Activated naive CD8-positive, alpha-beta T cell (primary cell): Measurements from ENCODE around the gene SH3PXD2B.
"Not testable (repeated sequence)": the region's sequence is repeated elsewhere in the genome, so short reads cannot be mapped to it uniquely, and the experiment has no call there.

Experiments used
- H3K27ac Mint-ChIP-seq: one replicate; pipeline ENCODE4 v1.8.0; 2021; ENCODE audit warnings: mixed read lengths
- H3K27me3 Mint-ChIP-seq: one replicate; pipeline ENCODE4 v1.8.0; 2021; ENCODE audit warnings: mixed read lengths
- H3K36me3 Mint-ChIP-seq: one replicate; pipeline ENCODE4 v1.8.0; 2021; ENCODE audit warnings: mixed read lengths
- H3K4me1 Mint-ChIP-seq: one replicate; pipeline ENCODE4 v1.8.0; 2021; ENCODE audit warnings: low read depth, mixed read lengths
- H3K4me3 Mint-ChIP-seq: one replicate; pipeline ENCODE4 v1.8.0; 2021; ENCODE audit warnings: mild to moderate bottlenecking, mixed read lengths
- H3K9me3 Mint-ChIP-seq: one replicate; pipeline ENCODE4 v1.8.0; 2021; ENCODE audit warnings: low read depth, mixed read lengths

The SH3PXD2B gene

DNA sequence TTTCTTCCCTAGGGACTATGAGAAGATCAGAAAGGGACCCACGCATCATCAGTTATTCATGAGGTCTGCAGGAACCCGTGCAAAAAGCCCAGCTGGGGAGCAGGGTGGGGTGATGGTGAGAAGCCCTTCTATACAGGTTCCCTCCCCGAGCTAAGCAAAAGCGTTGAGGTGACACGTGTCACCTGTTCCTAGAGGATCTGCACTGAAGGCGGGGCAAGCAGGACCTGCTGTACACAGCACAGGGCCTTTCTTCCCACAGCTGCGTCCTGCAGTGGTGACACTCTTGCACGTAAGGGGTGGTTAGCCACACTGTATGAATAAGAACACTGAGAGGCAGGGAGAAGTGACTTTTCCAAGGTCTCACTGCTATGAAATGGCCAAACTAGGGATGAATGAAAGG lies 37.2 kb upstream of the SH3PXD2B start:
- Mint-ChIP-seq H3K9me3 (peaks cover 4% of the 10 kb centered on the region), H3K36me3 (no peaks in the 10 kb centered on the region), H3K4me3 (no peak overlapping the region), H3K27me3 (peaks cover 1% of the 10 kb centered on the region), H3K4me1 (no peaks in the 10 kb centered on the region), H3K27ac (no peak overlapping the region)

DNA sequence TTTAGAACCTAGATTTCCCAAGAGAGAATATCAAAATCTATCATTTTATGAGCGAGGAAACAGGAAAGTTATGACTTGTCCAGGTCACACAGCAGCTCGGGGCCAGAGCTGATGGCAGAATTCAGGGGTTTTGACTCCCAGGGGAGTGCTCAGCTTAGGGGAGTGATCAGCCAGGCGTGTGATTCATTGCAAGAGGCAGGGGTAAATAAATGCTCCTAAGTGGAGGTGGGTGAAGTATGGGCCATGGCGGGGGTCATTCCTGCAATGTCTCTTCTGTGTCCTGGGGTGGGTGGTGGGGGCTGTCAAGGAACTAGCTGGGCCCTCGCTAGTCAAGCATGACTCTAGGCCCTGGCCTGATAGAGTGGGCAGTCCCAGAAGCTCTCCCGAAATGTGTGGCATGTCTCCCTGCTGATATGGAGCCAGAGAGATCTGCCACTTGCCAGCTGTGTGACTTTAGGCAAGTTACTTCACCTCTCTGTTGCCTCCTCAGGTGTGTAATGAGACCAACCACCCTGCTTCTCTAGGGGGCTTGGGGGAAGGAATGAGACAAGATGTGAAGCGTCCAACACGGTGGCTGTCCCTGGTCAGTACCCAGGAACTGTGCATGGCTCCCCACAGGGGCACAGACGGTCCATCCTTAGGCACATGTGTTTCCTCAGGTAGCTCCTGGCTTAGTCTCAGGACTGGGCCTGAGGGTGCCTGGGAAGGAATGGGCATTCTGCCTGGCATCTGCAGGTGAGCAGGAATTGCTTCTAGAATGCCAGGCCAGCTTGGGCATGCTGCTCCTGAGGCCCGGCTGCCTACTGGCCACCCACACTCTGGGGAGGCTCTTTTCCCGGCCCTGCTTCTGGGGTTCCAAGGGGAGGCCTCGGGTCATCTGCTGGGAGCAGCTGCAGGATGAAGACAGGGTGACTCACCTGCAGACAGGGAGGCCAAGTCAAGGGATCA lies 36.5 kb upstream of the SH3PXD2B start:
- no peak overlapping the region for H3K4me3 Mint-ChIP-seq
- H3K27me3 Mint-ChIP-seq: peaks cover 1% of the 10 kb centered on the region
- H3K9me3 Mint-ChIP-seq: no peaks in the 10 kb centered on the region
- no peaks in the 10 kb centered on the region for H3K4me1 Mint-ChIP-seq
- no peaks in the 10 kb centered on the region for H3K36me3 Mint-ChIP-seq
- H3K27ac Mint-ChIP-seq: no peak overlapping the region

- H3K4me1 Mint-ChIP-seq: no peaks in the 10 kb centered on the region
- no peak overlapping the region for H3K27ac Mint-ChIP-seq
- no peaks in the 10 kb centered on the region for H3K9me3 Mint-ChIP-seq
- H3K36me3 Mint-ChIP-seq: no peaks in the 10 kb centered on the region
- no peaks in the 10 kb centered on the region for H3K27me3 Mint-ChIP-seq
- no peak overlapping the region for H3K4me3 Mint-ChIP-seq
These were observed 33.9 kb upstream of the SH3PXD2B start for GRCh38 chr5:172488221-172488620.

DNA sequence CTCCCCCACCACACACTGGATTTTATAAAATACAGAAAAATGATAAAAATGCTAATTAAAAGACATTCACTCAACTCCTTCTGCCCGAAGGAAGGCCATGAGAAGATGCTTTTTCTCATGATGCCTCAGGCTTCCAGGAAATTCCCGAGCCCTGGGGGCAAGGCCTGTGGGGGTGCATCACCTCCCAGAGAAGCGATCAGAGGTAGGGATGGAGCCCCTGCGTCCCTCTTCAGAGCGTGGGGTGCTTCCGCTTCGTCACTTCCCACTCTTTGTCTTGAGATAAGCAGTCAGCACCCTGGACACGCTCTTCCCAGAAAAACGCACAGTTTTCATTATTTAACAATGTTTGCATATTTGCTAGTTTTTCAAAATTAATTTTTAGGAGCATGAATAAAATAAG lies 33.3 kb upstream of the SH3PXD2B start:
- Mint-ChIP-seq H3K4me3 (no peak overlapping the region), H3K36me3 (no peaks in the 10 kb centered on the region), H3K9me3 (no peaks in the 10 kb centered on the region), H3K27ac (no peak overlapping the region), H3K27me3 (no peaks in the 10 kb centered on the region), H3K4me1 (no peaks in the 10 kb centered on the region)

DNA sequence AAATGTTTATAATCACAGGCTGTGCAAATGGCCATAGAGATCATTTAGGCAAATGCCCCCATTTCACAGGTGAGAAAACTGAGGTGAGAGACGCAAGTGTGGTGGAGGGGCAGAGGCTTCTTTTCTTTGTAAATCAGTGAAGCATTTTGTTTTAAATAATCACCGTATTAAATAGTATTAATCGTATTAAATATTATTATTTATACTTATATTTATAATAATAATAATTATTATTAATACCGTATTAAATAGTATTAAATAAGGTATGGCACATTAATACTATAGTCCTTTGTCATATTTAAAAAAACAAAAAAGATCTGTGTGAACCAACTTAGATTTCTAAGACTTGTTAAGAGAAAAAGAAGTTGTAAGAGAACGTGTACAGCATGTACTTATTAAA lies 32.6 kb upstream of the SH3PXD2B start:
- H3K27ac Mint-ChIP-seq: no peak overlapping the region
- no peaks in the 10 kb centered on the region for H3K36me3 Mint-ChIP-seq
- no peaks in the 10 kb centered on the region for H3K4me1 Mint-ChIP-seq
- H3K9me3 Mint-ChIP-seq: no peaks in the 10 kb centered on the region
- no peak overlapping the region for H3K4me3 Mint-ChIP-seq
- H3K27me3 Mint-ChIP-seq: no peaks in the 10 kb centered on the region

- no peak overlapping the region for H3K4me3 Mint-ChIP-seq
- H3K27me3 Mint-ChIP-seq: no peaks in the 10 kb centered on the region
- no peaks in the 10 kb centered on the region for H3K4me1 Mint-ChIP-seq
- no peak overlapping the region for H3K27ac Mint-ChIP-seq
- H3K36me3 Mint-ChIP-seq: no peaks in the 10 kb centered on the region
- no peaks in the 10 kb centered on the region for H3K9me3 Mint-ChIP-seq
These were observed 32.1 kb upstream of the SH3PXD2B start for GRCh38 chr5:172486451-172486850.

GRCh38 chr5:172485511-172486202 lies 31.3 kb upstream of the SH3PXD2B start:
- no peaks in the 10 kb centered on the region for H3K4me1 Mint-ChIP-seq
- no peaks in the 10 kb centered on the region for H3K27me3 Mint-ChIP-seq
- no peak overlapping the region for H3K27ac Mint-ChIP-seq
- no peaks in the 10 kb centered on the region for H3K36me3 Mint-ChIP-seq
- no peaks in the 10 kb centered on the region for H3K9me3 Mint-ChIP-seq
- no peak overlapping the region for H3K4me3 Mint-ChIP-seq

- Mint-ChIP-seq H3K4me3 (no peak overlapping the region), H3K36me3 (no peaks in the 10 kb centered on the region), H3K27ac (no peak overlapping the region), H3K4me1 (no peaks in the 10 kb centered on the region), H3K27me3 (no peaks in the 10 kb centered on the region), H3K9me3 (no peaks in the 10 kb centered on the region)
These were observed 30.3 kb upstream of the SH3PXD2B start for GRCh38 chr5:172484664-172485063.

DNA sequence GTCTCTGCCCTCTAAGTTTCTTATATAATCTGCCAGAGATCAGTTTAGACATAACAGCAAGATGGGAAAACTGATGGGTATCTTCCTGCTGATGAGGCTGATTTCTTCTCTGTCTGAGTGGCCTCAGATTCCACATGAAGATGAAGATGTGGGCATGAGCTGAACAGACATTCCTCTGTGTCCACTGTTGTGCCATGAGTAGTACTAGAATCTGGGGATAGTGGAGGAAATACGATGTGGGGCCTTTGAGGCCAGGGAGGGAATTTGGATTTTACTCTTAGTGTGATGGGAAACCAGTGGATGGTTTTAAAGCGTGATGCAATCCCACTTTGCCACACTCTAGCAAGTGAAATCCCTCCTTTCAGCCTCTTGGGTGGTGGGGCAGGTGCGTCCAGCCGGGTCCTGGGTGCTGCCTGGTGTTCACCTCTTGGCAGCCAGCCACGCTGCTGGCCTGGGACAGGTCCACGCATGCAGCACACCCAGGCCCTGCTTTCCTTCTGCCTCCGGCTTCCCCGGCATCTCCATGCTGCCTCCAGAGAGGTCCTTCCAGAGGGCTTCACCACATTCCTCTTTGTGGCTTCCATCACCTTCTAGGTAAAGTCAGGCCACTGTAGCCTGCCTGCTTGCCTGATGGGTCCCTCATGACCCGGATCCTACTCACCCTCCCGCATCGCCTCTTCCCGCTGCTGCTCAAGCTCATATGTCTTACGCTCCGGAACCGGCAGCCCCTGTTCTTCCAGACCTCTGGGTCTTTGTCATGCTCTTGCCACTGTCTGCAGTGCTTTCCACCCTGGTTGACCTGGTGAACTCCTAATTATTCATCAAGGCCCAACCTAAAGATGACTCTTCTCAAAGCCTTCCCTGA lies 28.1 kb upstream of the SH3PXD2B start:
- no peaks in the 10 kb centered on the region for H3K9me3 Mint-ChIP-seq
- H3K27ac Mint-ChIP-seq: no peak overlapping the region
- H3K27me3 Mint-ChIP-seq: peaks cover 1% of the 10 kb centered on the region
- H3K4me1 Mint-ChIP-seq: no peaks in the 10 kb centered on the region
- H3K36me3 Mint-ChIP-seq: no peaks in the 10 kb centered on the region
- no peak overlapping the region for H3K4me3 Mint-ChIP-seq

DNA sequence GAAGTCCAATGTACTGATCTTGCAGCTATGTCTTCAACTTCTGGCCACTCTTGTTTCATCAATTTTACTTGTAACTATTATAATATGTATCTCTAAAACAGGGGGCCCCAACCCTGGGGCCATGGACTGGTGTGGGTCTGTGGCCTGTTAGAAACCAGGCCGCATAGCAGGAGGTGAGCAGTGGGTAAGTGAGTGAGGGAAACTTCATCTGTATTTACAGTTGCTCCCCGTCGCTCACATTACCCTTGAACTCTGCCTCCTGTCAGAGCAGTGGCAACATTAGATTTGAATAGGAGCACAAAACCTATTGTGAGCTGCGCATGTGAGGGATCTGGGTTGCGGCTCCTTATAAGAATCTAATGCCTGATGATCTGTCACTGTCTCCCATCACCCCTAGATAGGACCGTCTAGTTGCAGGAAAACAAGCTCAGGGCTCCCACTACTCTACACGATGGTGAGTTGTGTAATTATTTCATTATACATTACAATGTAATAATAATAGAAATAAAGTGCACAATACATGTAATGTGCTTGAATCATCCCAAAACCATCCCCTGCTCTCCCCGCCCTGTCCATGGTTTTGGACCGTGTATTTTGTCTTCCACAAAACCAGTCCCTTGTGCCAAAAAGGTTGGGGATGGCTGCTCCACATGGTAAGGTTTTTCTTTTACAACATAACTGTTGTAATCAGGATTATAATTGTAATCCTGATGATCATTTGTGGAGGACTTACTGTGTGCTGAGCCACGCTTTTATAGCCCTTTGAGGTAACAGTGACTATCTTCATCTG lies 26.9 kb upstream of the SH3PXD2B start:
- Mint-ChIP-seq H3K9me3 (no peaks in the 10 kb centered on the region), H3K36me3 (no peaks in the 10 kb centered on the region)

DNA sequence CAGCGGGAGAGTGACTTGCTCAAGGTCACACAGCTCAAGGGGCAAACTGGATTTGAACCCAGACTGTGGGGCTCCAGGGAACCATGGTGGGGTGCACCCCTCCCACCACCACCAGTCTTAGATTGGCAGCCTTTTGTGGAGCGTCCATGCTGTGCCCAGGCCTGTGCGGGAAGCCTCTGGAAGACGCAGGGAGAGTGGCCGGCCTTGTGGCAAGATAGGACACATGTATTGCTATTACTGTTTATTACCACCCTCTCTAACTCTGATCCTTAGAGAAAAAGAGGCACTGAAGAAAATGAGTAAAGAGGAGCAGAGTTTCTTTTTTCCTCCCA lies 25.4 kb upstream of the SH3PXD2B start:
- Mint-ChIP-seq H3K4me1 (no peaks in the 10 kb centered on the region), H3K9me3 (no peaks in the 10 kb centered on the region), H3K36me3 (no peaks in the 10 kb centered on the region), H3K27me3 (peaks cover 1% of the 10 kb centered on the region), H3K4me3 (no peak overlapping the region), H3K27ac (no peak overlapping the region)

More for the DNA sequence above, 26.9 kb upstream of the SH3PXD2B start:
- Mint-ChIP-seq H3K4me3 (no peak overlapping the region), H3K27me3 (peaks cover 1% of the 10 kb centered on the region), H3K27ac (no peak overlapping the region), H3K4me1 (no peaks in the 10 kb centered on the region)

DNA sequence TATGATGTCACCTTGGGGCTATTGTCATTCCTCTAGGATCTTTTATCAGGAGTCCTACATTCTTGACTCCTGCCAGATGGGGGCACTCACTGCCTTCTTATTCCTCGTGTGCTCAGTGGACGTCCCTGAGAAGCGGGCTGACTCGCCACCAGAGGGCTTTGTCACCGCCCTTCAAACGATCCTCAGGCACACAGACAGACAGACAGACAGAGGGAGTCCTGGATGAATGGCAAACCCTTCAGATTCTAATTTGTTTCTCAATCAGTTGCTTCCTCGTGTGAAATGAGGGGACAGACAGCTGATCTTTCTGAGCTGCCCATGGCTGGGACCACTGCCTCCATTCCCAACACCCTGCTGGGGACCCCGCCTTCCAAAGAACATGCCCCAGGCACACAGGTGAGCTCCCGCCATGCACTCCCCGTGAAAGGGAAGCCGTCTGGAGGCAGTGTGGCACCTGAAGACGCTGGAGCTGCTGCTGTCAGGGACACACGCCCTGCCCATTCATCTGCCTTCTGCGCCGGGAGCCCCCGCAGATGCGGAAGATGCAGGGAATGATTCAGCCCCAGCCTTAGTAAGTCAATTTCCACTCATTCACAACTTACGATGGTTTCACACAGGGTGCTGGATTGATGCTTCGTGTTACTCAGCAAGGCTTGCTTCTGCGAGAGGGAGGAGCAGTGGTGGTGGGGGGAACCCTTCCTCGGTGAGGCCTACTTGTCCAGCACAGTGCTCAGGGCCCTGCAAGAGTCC lies 24.9 kb upstream of the SH3PXD2B start:
- Mint-ChIP-seq H3K27me3 (peaks cover 1% of the 10 kb centered on the region), H3K27ac (no peak overlapping the region), H3K4me3 (no peak overlapping the region), H3K4me1 (no peaks in the 10 kb centered on the region), H3K9me3 (no peaks in the 10 kb centered on the region), H3K36me3 (no peaks in the 10 kb centered on the region)

DNA sequence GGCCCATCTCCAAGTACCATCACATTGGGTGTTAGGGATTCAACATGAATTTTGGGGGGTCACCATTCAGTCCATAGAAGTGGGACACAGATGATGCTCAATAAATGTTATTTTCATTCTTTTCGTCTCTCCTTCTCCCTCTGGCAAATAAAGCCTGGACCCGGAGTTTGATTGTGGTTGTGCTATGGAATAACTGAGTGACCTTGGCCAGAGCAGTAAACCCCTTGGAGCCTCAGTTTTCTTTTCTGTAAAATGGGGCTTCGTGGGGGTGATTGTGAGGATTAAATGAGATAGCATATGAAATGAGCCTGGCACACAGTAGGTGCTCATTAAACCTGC lies 24.3 kb upstream of the SH3PXD2B start:
- not testable (repeated sequence) for H3K36me3 Mint-ChIP-seq, H3K4me3 Mint-ChIP-seq, H3K27ac Mint-ChIP-seq, H3K9me3 Mint-ChIP-seq, H3K27me3 Mint-ChIP-seq, H3K4me1 Mint-ChIP-seq

DNA sequence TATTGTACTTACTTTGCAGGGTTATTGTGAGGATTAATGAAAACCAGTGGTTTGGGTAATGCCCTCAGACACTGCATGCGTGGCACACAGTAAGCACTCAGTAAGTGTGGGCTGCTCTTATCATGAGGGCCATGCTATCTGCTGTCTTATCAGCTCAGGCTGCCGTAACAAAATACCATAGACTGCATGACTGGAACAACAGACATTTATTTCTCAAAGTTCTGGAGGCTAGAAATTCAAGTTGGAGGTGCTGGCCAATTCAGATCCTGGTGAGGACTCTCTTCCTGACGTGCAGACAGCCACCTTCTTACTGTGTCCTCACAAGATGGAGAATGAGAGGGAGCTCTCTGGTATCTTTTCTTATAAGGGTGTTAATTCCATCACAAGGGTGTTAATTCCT lies 23.9 kb upstream of the SH3PXD2B start:
- peaks cover 4% of the 10 kb centered on the region for H3K27me3 Mint-ChIP-seq
- H3K36me3 Mint-ChIP-seq: no peaks in the 10 kb centered on the region
- no peaks in the 10 kb centered on the region for H3K4me1 Mint-ChIP-seq
- no peak overlapping the region for H3K27ac Mint-ChIP-seq
- no peak overlapping the region for H3K4me3 Mint-ChIP-seq
- no peaks in the 10 kb centered on the region for H3K9me3 Mint-ChIP-seq
